HG03045 (cell line): ENCODE measurements around the gene GAB1.

Source experiments
- ATAC-seq: cut with Tn5 transposase; IDR thresholded peaks from one replicate; pipeline ENCODE4 v1.9.1; 2021; ENCODE audit warnings: mild to moderate bottlenecking, moderate library complexity; ENCODE audit not compliant: unreplicated experiment

The GAB1 gene

GRCh38 chr4:143336781-143337599 lies at the start of gene GAB1:
TSS of gene GAB1 (plus strand) at chr4:143336876. CDS start at chr4:143337189, 313 bp downstream.
- peak; percentile 79 for ATAC-seq

- ATAC-seq: no peak
Observed at GRCh38 chr4:143287572-143287923, 49.1 kb upstream of the GAB1 start.

- no peak for ATAC-seq
Observed at GRCh38 chr4:143288171-143288570, 48.5 kb upstream of the GAB1 start.

GRCh38 chr4:143289370-143289769 lies 47.3 kb upstream of the GAB1 start:
- ATAC-seq: no peak

- ATAC-seq: no peak
Observed at GRCh38 chr4:143291314-143291713, 45.4 kb upstream of the GAB1 start.

GRCh38 chr4:143292858-143293257 lies 43.8 kb upstream of the GAB1 start:
- ATAC-seq: no peak

GRCh38 chr4:143294310-143294709 lies 42.4 kb upstream of the GAB1 start:
- no peak for ATAC-seq

GRCh38 chr4:143294710-143295275 lies 41.9 kb upstream of the GAB1 start:
- no peak for ATAC-seq

- ATAC-seq: no peak
Observed at GRCh38 chr4:143296397-143297067, 40.1 kb upstream of the GAB1 start.

GRCh38 chr4:143300860-143301259 lies 35.8 kb upstream of the GAB1 start:
- ATAC-seq: no peak

GRCh38 chr4:143302536-143302935 lies 34.1 kb upstream of the GAB1 start:
- no peak for ATAC-seq

- no peak for ATAC-seq
Observed at GRCh38 chr4:143306788-143307187, 29.9 kb upstream of the GAB1 start.

GRCh38 chr4:143307531-143307930 lies 29.1 kb upstream of the GAB1 start:
- no peak for ATAC-seq

- no peak for ATAC-seq
Observed at GRCh38 chr4:143308377-143308776, 28.3 kb upstream of the GAB1 start.

GRCh38 chr4:143311924-143312323 lies 24.8 kb upstream of the GAB1 start:
- no peak for ATAC-seq

- ATAC-seq: no peak
Observed at GRCh38 chr4:143313521-143313920, 23.2 kb upstream of the GAB1 start.

GRCh38 chr4:143313996-143314395 lies 22.7 kb upstream of the GAB1 start:
- ATAC-seq: no peak

GRCh38 chr4:143320113-143320512 lies 16.6 kb upstream of the GAB1 start:
- no peak for ATAC-seq

- no peak for ATAC-seq
Observed at GRCh38 chr4:143326735-143327134, 9.9 kb upstream of the GAB1 start.

GRCh38 chr4:143329985-143330384 lies 6.7 kb upstream of the GAB1 start:
- ATAC-seq: no peak

- ATAC-seq: peak; percentile 47
Observed at GRCh38 chr4:143335979-143336780, 496 bp upstream of the GAB1 start.
